ENCODE data around the gene PTDSS2.
A peak's percentile ranks its signal among the peaks of the same experiment; 100 is the strongest.

Gene PTDSS2

GRCh38 chr11:418343-419247, 31.5 kb upstream of the PTDSS2 start:
- Histone ChIP-seq H3K4me3 (ENCODE audit: low read depth, low read length) (no peak overlapping the region), H3K4me1 (no peaks in the 10 kb centered on the region), H3K27me3 (peaks cover 30% of the 10 kb centered on the region), H3K9me3 (no peaks in the 10 kb centered on the region), H3K36me3 (no peaks in the 10 kb centered on the region)
- TF ChIP-seq CTCF (IDR thresholded peaks at IDR 0.05; ENCODE audit: low read depth, low read length): no peak
- no peak for DNase-seq

GRCh38 chr11:419248-420005, 30.7 kb upstream of the PTDSS2 start:
- no peaks in the 10 kb centered on the region for H3K4me1 ChIP-seq
- H3K36me3 ChIP-seq: no peaks in the 10 kb centered on the region
- DNase-seq: no peak

GRCh38 chr11:420054-420910, 29.8 kb upstream of the PTDSS2 start:
- TF ChIP-seq CTCF (IDR thresholded peaks at IDR 0.05; ENCODE audit: low read depth, low read length): no peak
- no peaks in the 10 kb centered on the region for H3K9me3 ChIP-seq
- no peaks in the 10 kb centered on the region for H3K36me3 ChIP-seq
- H3K4me1 ChIP-seq: no peaks in the 10 kb centered on the region
- H3K4me3 ChIP-seq (ENCODE audit: low read depth, low read length): no peak overlapping the region
- peak; percentile 2 for DNase-seq
- H3K27me3 ChIP-seq: peaks cover 37% of the 10 kb centered on the region

More at GRCh38 chr11:419248-420005, 30.7 kb upstream of the PTDSS2 start:
- Histone ChIP-seq H3K4me3 (ENCODE audit: low read depth, low read length) (no peak overlapping the region), H3K27me3 (peaks cover 34% of the 10 kb centered on the region), H3K9me3 (no peaks in the 10 kb centered on the region)
- no peak for TF ChIP-seq CTCF (IDR thresholded peaks at IDR 0.05; ENCODE audit: low read depth, low read length)

DNA sequence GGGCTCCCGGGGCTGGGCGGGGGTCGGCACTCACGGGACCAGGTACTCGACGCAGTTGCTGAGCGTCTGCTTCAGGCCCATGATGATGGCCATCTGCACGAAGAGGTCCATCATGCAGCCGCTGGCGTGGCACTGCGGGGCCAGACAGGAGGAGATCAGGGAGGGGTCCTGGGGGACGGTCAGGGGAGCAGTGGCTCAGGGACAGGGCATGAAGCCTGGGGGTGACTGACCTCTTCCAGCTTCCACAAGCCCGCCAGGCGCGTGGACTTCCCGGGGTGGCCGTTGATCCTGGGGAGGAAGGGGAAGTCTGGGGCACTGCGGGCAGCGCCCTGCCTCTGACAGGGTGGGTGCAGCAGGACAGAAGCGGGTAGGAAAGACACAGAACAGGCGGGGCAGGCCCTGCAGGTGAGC, 29.2 kb upstream of the PTDSS2 start:
- Histone ChIP-seq H3K4me3 (ENCODE audit: low read depth, low read length) (no peak overlapping the region), H3K9me3 (no peaks in the 10 kb centered on the region), H3K27me3 (peaks cover 33% of the 10 kb centered on the region), H3K36me3 (no peaks in the 10 kb centered on the region), H3K4me1 (no peaks in the 10 kb centered on the region)
- TF ChIP-seq CTCF (IDR thresholded peaks at IDR 0.05; ENCODE audit: low read depth, low read length): no peak
- no peak for DNase-seq

- no peaks in the 10 kb centered on the region for H3K9me3 ChIP-seq
- H3K36me3 ChIP-seq: no peaks in the 10 kb centered on the region
- no peak overlapping the region for H3K4me3 ChIP-seq (ENCODE audit: low read depth, low read length)
- H3K4me1 ChIP-seq: no peaks in the 10 kb centered on the region
- no peak for DNase-seq
- no peak for TF ChIP-seq CTCF (IDR thresholded peaks at IDR 0.05; ENCODE audit: low read depth, low read length)
- H3K27me3 ChIP-seq: peaks cover 19% of the 10 kb centered on the region
Observed at GRCh38 chr11:422249-422656, 27.8 kb upstream of the PTDSS2 start.
